Medulla oblongata (tissue), 1 donor: Measurements from ENCODE around the gene LRWD1.

Experiments used
- DNase-seq: peaks from one replicate; pipeline ENCODE4 v3.0.0-alpha.2; 2015; ENCODE audit errors: extremely low spot score

Gene LRWD1

DNA sequence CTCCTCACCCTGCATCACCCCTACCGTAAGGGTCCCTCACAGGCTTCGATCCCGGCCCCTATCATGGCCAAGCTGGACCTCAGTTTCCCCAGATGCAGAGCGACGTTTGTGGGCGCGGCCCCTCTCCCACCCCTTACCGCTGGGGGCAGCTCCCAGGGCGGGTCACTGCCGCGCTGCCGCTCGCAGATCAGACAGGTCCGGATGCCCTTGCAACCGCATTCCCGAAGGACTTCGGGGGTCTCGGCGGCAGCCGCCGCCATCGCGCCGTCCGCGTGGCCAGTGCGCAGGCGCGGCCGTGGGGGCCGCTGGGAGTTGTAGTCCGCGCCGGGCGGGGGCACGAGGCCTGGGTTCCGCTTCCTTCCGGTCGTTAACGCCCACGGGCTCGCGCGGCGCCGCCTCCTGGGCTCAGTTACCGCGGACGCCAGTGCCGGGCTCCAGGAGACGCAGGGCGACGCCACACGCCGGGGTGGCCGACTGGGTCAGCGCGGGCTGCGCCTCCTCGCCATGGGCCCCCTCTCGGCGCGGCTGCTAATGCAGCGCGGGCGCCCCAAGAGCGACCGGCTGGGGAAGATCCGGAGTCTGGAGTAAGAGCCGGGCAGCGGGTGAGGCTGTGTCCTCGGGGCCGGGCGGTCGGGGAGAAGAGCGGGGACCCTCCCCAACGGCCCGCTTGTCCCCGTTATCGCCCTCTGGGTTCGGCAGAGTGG is at the start of gene LRWD1, which contains the start of gene ALKBH4:
LRWD1 (plus strand) TSS at position 408 of the 704 bp plus-strand sequence; CDS start at position 505, 97 bp downstream.
ALKBH4 (minus strand) TSS at position 287 of the 704 bp plus-strand sequence; CDS start at position 260, 27 bp downstream.
- DNase-seq = peak; percentile 94

GRCh38 chr7:102415685-102416225 is 49.0 kb upstream of the LRWD1 start:
- peak; percentile 54 for DNase-seq

DNA sequence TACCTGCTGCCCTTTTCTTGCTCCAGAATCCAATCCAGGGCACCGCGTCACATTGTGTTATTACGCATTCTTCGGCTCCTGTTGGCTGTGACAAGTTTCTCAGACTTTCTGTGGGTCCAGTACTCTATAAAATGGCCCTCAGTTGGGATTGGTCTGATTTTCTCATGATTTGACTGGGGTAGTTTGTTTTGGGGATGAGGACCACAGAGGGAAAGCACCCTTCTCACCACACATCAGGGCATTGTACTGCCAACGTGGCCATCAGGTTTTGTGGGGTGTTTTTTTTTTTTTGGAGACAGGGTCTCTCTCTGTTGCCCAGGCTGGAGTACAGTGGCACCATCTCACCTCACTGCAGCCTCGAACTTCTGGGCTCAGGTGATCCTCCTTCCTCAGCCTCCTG is 48.4 kb upstream of the LRWD1 start:
- no peak for DNase-seq

DNA sequence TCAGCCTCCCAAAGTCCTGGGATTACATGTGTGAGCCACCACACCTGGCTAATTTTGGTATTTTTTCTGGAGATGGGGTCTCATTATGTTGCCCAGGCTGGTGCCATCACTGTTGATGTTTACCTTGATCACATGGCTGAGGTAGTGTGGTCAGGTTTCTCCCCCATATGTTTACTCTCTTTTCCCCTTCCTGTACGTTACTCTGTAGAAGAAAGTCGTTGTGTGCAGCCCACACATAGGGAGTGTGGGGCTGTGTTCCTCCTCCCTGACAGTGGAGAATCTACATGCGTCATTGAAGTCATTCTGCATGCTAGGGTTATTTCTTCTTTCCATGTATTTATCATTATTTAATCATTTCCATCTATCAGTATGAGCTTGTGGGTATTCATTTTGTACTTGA is 47.7 kb upstream of the LRWD1 start:
- DNase-seq = no peak

GRCh38 chr7:102418592-102418991 is 46.2 kb upstream of the LRWD1 start:
- DNase-seq = no peak

GRCh38 chr7:102421706-102422240 is 43.0 kb upstream of the LRWD1 start:
- DNase-seq = no peak

DNA sequence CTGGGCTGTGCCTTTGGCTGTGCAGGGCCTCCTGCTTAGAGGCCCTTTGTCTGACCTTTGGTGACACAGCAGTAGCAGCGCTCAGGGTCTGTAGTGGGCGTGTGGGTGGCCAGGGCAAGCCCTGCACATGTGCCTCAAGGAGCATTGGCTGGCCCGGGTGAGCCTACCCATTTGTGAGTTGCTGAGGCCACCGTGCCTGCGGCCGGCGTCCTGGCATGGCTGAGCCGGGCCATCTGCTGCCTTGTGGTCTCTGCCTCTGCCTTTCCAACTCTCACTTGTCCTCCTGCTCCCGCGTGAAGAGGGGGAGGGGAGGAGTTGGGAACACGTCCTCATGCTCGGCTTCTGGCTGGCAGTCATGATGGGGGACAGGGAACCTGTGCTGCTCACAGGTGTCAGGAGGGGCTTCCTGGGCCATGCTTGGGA is 40.6 kb upstream of the LRWD1 start:
- no peak for DNase-seq

GRCh38 chr7:102424787-102425218 is 40.0 kb upstream of the LRWD1 start:
- DNase-seq = peak; percentile 53

DNA sequence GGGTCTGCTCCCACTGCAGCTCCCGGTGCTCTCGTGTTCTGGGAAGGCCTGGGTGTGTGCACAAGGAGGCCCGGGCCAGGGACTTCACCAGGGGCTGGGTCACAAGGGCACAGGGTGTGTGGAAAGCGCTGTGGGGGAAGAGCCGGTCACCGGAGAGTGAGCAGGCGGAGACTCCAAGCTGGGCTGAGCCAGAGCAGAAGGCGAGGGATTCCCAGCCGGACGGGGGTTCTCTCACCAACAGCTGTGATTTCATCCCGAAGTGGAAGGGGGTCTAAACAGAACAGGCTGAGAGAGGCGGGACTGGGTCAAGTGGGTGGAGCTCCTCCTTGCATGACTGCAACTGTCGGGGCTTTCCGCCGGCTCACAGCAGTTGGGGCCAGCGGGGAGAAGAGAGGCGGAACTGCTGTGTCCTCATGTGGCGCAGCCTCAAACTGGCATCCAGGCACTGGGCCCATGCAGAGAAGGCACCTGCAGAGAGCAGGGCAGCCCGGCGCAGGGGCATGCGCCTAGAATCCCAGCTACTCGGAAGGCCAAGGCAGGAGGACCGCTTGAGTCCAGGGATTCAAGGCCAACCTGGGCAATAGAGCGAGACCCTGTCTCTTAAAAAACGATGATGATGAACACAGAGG is 39.0 kb upstream of the LRWD1 start:
- DNase-seq = peak; percentile 60

- peak; percentile 74 for DNase-seq
Measured at GRCh38 chr7:102426268-102427018, 38.3 kb upstream of the LRWD1 start.

GRCh38 chr7:102427019-102427405 is 37.8 kb upstream of the LRWD1 start:
- DNase-seq = no peak

GRCh38 chr7:102429141-102429899 is 35.5 kb upstream of the LRWD1 start:
- DNase-seq = no peak

DNA sequence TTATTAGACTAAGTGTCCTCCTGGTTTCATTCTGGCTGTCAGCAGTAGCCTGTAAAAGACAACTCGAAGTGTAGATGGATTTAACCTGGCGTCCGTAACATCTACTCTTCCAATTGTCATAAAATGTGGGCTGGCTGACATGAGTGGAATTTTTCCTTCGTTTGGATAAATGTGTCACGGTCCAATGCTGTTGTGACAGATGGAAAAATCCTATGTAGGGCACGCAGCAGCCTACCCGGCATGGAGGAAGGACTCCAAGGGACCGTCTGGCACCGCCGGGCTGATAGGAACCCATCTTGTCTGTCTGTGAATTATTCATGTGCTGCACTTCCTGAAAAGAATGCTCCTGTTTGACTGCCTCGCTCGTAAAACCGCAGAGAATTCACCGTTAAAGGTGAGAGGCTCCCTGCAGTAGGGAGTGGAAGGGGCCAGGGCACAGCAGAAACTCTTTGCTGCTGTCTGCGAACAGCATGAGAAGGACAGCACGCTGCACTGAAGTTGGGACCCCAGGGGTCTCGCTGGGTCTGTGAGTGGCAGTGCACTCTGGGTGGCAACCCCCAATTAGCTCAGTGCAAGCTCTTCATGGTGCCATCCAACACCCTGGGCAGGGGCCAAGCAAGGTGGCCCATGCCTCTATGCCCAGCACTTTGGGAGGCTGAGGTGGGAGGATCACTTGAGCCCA is 33.0 kb upstream of the LRWD1 start:
- DNase-seq = peak; percentile 29

DNA sequence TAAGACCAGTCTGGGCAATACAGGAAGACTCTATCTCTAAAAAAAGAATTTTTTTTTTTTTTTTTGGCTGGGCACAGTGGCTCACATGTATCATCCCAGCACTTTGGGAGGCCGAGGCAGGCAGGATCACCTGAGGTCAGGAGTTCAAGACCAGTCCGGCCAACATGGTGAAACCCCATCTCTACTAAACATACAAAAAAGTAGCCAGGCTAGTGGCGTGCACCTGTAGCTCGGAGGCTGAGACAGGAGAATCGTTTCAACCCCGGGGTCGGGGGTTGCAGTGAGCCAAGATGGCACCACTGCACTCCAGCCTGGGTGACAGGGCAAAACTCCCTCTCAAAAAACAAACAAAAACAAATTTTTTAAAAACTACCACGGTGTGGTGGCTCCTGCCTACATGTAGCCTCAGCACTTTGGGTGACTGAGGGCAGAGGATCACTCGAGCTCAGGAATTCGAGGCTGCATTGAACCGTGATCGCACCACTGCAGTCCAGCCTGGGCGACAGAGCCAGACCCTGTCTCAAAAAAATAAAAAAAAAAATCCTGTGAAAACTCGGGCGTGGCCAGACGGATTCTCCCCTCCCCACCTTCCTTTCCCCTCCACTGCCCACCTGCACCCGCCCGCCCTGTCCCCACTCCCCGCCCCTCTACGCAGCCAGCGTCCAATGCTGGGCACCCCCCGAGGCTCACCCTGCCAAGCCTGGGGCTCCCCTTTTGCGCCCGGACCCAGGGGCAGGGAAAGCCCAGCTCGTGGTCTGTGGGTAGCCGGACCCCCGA is 32.2 kb upstream of the LRWD1 start:
- DNase-seq = no peak

- DNase-seq = peak; percentile 76
Measured at GRCh38 chr7:102433219-102434038, 31.4 kb upstream of the LRWD1 start, which contains the start of gene ORAI2. ORAI2 (plus strand) TSS chr7:102433575; CDS start chr7:102438957, 5,382 bp downstream.

DNA sequence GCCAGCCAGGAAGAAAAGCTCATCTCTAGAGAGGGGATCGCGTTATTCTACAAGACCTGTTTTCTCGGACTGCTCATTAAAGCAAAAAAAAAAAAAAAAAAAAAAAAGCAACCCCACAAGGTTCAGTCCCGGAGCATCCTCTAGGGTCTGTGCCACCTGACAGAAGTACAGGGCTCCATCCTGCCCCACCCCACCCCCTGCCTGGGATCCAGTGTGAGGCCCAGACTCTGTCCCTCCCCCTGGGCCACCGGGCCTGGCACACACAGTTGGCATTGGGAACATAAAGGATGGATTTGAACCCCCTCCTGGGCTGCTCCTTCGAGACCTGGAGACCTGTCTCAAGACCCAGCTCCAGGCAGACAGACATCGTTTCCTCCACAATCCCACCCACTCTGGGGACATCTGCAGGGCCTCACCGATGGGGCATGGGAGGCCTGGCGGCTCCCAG is 30.7 kb upstream of the LRWD1 start:
- no peak for DNase-seq

GRCh38 chr7:102436118-102436517 is 28.7 kb upstream of the LRWD1 start:
- no peak for DNase-seq

GRCh38 chr7:102439963-102440795 is 24.6 kb upstream of the LRWD1 start:
- peak; percentile 51 for DNase-seq
